WTC11 (cell line): Measurements from ENCODE around the gene RAB25. TPM values are rescaled to one million over a fixed set of nuclear protein-coding genes. Genes with fewer than 3 reads are reported as not detected.
"Not testable (repeated sequence)": the region's sequence is repeated elsewhere in the genome, so short reads cannot be mapped to it uniquely, and the experiment has no call there.

Source experiments
- ATAC-seq: fragments of 200-7000 bp; cut with Tn5 transposase; 2 replicates; pipeline ENCODE4 v1.10.0; 2021; ENCODE audit warnings: mild to moderate bottlenecking, moderate library complexity
- CTCF ChIA-PET: fragments of 300-600 bp; sonication (Branson Sonifier 250); formaldehyde crosslinking; loops from one replicate; lab custom pipeline; 2021; ENCODE audit warnings: antibody characterized with exemption; lab: Charles Lee
- POLR2A ChIA-PET: fragments of 350-600 bp; sonication (Branson Sonifier 250); formaldehyde crosslinking; loops from one replicate; lab custom pipeline; 2021; ENCODE audit warnings: antibody characterized with exemption; lab: Charles Lee
- DNase-seq: peaks from one replicate; pipeline ENCODE4 v3.0.0; 2021; ENCODE audit warnings: low spot score
- H3K27ac Mint-ChIP-seq: 2 replicates; pipeline ENCODE4 v1.8.0; 2021; ENCODE audit warnings: mixed read lengths
- H3K27me3 Mint-ChIP-seq: 2 replicates; pipeline ENCODE4 v1.8.0; 2021; ENCODE audit warnings: low read depth, mild to moderate bottlenecking, moderate library complexity, mixed read lengths
- H3K36me3 Mint-ChIP-seq: 2 replicates; pipeline ENCODE4 v1.8.0; 2021; ENCODE audit warnings: mixed read lengths
- H3K4me1 Mint-ChIP-seq: 2 replicates; pipeline ENCODE4 v1.8.0; 2022; ENCODE audit warnings: mixed read lengths
- H3K4me3 Mint-ChIP-seq: 2 replicates; pipeline ENCODE4 v1.8.0; 2021; ENCODE audit warnings: mild to moderate bottlenecking, moderate library complexity, mixed read lengths
- H3K9me3 Mint-ChIP-seq: 2 replicates; pipeline ENCODE4 v1.8.0; 2021; ENCODE audit warnings: mixed read lengths
- CBFB ChIP-seq: sonication (generic); formaldehyde crosslinking; IDR thresholded peaks from 2 replicates; pipeline ENCODE4 v1.8.1; 2022; ENCODE audit warnings: mild to moderate bottlenecking, low read depth, missing genetic modification reagents
- ESRRA ChIP-seq: sonication (generic); formaldehyde crosslinking; IDR thresholded peaks from 2 replicates; pipeline ENCODE4 v1.8.1; 2022; ENCODE audit warnings: mild to moderate bottlenecking, missing genetic modification reagents, borderline replicate concordance
- ETV6 ChIP-seq: sonication (generic); formaldehyde crosslinking; IDR thresholded peaks from 2 replicates; pipeline ENCODE4 v1.8.1; 2022; ENCODE audit warnings: mild to moderate bottlenecking, missing genetic modification reagents
- JAZF1 ChIP-seq: fragments of 250-450 bp; sonication (Bioruptor Pico); IDR thresholded peaks from 2 replicates; pipeline ENCODE4 v1.9.0; 2021; ENCODE audit warnings: moderate library complexity, mild to moderate bottlenecking, inconsistent platforms
- JUN ChIP-seq: sonication (generic); formaldehyde crosslinking; IDR thresholded peaks from 2 replicates; pipeline ENCODE4 v1.8.0; 2023; ENCODE audit warnings: mild to moderate bottlenecking, missing genetic modification reagents
- NFATC4 ChIP-seq: fragments of 250-450 bp; sonication (Bioruptor Pico); IDR thresholded peaks from 2 replicates; pipeline ENCODE4 v1.9.0; 2021; ENCODE audit warnings: mild to moderate bottlenecking
- NFE2L1 ChIP-seq: sonication (generic); formaldehyde crosslinking; IDR thresholded peaks from 2 replicates; pipeline ENCODE4 v1.8.1; 2023; ENCODE audit warnings: missing genetic modification reagents
- NR1H2 ChIP-seq: sonication (generic); formaldehyde crosslinking; IDR thresholded peaks from 2 replicates; pipeline ENCODE4 v1.9.0; 2021; ENCODE audit warnings: mild to moderate bottlenecking, moderate library complexity, missing genetic modification reagents
- OVOL2 ChIP-seq: fragments of 250-450 bp; sonication (Bioruptor Pico); IDR thresholded peaks from 2 replicates; pipeline ENCODE4 v1.9.0; 2021; ENCODE audit warnings: mild to moderate bottlenecking, borderline replicate concordance
- SMAD3 ChIP-seq: sonication (generic); formaldehyde crosslinking; IDR thresholded peaks from 2 replicates; pipeline ENCODE4 v1.8.0; 2022; ENCODE audit warnings: missing genetic modification reagents, mild to moderate bottlenecking, borderline replicate concordance
- SMAD4 ChIP-seq: sonication (generic); formaldehyde crosslinking; IDR thresholded peaks from 2 replicates; pipeline ENCODE4 v1.8.0; 2022; ENCODE audit warnings: mild to moderate bottlenecking, missing genetic modification reagents
- SOX15 ChIP-seq: fragments of 250-450 bp; sonication (Bioruptor Pico); IDR thresholded peaks from 2 replicates; pipeline ENCODE4 v1.9.0; 2021; ENCODE audit warnings: mild to moderate bottlenecking
- TCF7 ChIP-seq: sonication (generic); formaldehyde crosslinking; IDR thresholded peaks from 2 replicates; pipeline ENCODE4 v1.8.0; 2022; ENCODE audit warnings: mild to moderate bottlenecking, low read depth, missing genetic modification reagents, moderate library complexity
- ZNF138 ChIP-seq: sonication (generic); formaldehyde crosslinking; conservative IDR thresholded peaks from 2 replicates; pipeline ENCODE4 v1.8.1; 2022; ENCODE audit warnings: mild to moderate bottlenecking, moderate library complexity, missing genetic modification reagents
- ZNF232 ChIP-seq: sonication (generic); formaldehyde crosslinking; IDR thresholded peaks from 2 replicates; pipeline ENCODE4 v1.8.0; 2022; ENCODE audit warnings: mild to moderate bottlenecking, missing genetic modification reagents
- ZNF416 ChIP-seq: fragments of 250-450 bp; sonication (Bioruptor Pico); IDR thresholded peaks from 2 replicates; pipeline ENCODE4 v1.9.0; 2021; ENCODE audit warnings: mild to moderate bottlenecking, inconsistent platforms
- total RNA-seq: library from RNA; stranded (reverse); gene quantifications from 3 replicates; pipeline ENCODE4 v1.2.3, GENCODE V29; 2021
- TF ChIP-seq, protein P1 (sequence below): sonication (generic); formaldehyde crosslinking; IDR thresholded peaks from 2 replicates; pipeline ENCODE4 v1.8.1; 2023; ENCODE audit warnings: mild to moderate bottlenecking, moderate library complexity, missing genetic modification reagents
- TF ChIP-seq, protein P2 (sequence below): sonication (generic); formaldehyde crosslinking; IDR thresholded peaks from 2 replicates; pipeline ENCODE4 v1.8.1; 2023; ENCODE audit warnings: mild to moderate bottlenecking, missing genetic modification reagents, borderline replicate concordance
- TF ChIP-seq, protein P3 (sequence below): sonication (generic); formaldehyde crosslinking; IDR thresholded peaks from 2 replicates; pipeline ENCODE4 v1.8.1; 2022; ENCODE audit warnings: mild to moderate bottlenecking, moderate library complexity, missing genetic modification reagents
- TF ChIP-seq, protein P4 (sequence below): sonication (generic); formaldehyde crosslinking; IDR thresholded peaks from 2 replicates; pipeline ENCODE4 v1.8.1; 2022; ENCODE audit warnings: missing genetic modification reagents, borderline replicate concordance
- TF ChIP-seq, protein P5 (sequence below): sonication (generic); formaldehyde crosslinking; IDR thresholded peaks from 2 replicates; pipeline ENCODE4 v1.8.0; 2022; ENCODE audit warnings: mild to moderate bottlenecking, missing genetic modification reagents
- TF ChIP-seq, protein P6 (sequence below): fragments of 250-450 bp; sonication (Bioruptor Pico); IDR thresholded peaks from 2 replicates; pipeline ENCODE4 v2.1.2; 2022; ENCODE audit warnings: mild to moderate bottlenecking, moderate library complexity

The RAB25 gene
- total RNA-seq, 1 experiment from 2014 or later, result 61.9 TPM

DNA sequence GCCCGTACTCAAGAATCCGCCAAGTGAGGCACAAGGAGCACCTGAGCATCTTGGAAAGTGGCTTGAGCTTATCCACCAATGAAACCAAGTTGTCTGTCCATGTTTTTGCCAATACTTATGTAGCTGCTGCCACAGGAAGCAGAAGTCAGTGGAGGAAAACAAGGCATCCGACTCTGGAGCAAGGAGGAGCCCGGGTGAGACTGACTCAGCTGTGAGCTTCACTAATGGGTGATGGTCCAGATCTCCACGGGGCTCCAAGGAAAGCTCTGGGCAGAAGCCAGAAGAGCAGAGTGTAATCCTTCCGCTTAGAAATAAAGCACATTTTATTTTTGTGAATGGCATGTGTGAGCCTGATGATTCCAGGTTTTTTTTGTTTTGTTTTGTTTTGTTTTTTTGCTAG, 27.9 kb upstream of the RAB25 start:
- no peak overlapping the region for H3K27ac Mint-ChIP-seq
- no peak for TF ChIP-seq JUN
- TF ChIP-seq, protein P1, sequence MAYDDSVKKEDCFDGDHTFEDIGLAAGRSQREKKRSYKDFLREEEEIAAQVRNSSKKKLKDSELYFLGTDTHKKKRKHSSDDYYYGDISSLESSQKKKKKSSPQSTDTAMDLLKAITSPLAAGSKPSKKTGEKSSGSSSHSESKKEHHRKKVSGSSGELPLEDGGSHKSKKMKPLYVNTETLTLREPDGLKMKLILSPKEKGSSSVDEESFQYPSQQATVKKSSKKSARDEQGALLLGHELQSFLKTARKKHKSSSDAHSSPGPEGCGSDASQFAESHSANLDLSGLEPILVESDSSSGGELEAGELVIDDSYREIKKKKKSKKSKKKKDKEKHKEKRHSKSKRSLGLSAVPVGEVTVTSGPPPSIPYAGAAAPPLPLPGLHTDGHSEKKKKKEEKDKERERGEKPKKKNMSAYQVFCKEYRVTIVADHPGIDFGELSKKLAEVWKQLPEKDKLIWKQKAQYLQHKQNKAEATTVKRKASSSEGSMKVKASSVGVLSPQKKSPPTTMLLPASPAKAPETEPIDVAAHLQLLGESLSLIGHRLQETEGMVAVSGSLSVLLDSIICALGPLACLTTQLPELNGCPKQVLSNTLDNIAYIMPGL (CRISPR knock-in tag), result no peak
- TF ChIP-seq ZNF232 (CRISPR knock-in tag), result no peak
- no peak for TF ChIP-seq NFE2L1 (CRISPR knock-in tag)
- TF ChIP-seq OVOL2 (CRISPR knock-in tag), result no peak
- TF ChIP-seq, protein P2, sequence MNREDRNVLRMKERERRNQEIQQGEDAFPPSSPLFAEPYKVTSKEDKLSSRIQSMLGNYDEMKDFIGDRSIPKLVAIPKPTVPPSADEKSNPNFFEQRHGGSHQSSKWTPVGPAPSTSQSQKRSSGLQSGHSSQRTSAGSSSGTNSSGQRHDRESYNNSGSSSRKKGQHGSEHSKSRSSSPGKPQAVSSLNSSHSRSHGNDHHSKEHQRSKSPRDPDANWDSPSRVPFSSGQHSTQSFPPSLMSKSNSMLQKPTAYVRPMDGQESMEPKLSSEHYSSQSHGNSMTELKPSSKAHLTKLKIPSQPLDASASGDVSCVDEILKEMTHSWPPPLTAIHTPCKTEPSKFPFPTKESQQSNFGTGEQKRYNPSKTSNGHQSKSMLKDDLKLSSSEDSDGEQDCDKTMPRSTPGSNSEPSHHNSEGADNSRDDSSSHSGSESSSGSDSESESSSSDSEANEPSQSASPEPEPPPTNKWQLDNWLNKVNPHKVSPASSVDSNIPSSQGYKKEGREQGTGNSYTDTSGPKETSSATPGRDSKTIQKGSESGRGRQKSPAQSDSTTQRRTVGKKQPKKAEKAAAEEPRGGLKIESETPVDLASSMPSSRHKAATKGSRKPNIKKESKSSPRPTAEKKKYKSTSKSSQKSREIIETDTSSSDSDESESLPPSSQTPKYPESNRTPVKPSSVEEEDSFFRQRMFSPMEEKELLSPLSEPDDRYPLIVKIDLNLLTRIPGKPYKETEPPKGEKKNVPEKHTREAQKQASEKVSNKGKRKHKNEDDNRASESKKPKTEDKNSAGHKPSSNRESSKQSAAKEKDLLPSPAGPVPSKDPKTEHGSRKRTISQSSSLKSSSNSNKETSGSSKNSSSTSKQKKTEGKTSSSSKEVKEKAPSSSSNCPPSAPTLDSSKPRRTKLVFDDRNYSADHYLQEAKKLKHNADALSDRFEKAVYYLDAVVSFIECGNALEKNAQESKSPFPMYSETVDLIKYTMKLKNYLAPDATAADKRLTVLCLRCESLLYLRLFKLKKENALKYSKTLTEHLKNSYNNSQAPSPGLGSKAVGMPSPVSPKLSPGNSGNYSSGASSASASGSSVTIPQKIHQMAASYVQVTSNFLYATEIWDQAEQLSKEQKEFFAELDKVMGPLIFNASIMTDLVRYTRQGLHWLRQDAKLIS (CRISPR knock-in tag), result no peak
- TF ChIP-seq ZNF138, result no peak
- no peak for TF ChIP-seq CBFB
- TF ChIP-seq ETV6, result no peak
- no peak for TF ChIP-seq JAZF1
- TF ChIP-seq SMAD3 (CRISPR knock-in tag), result no peak
- TF ChIP-seq ZNF416 (CRISPR knock-in tag), result no peak
- no peak for TF ChIP-seq SOX15 (CRISPR knock-in tag)
- no peak for TF ChIP-seq ESRRA (CRISPR knock-in tag)
- TF ChIP-seq, all 79 proteins: peak for 0
- Mint-ChIP-seq H3K36me3 (peaks cover 7% of the 10 kb centered on the region), H3K4me1 (no peaks in the 10 kb centered on the region), H3K4me3 (no peak overlapping the region), H3K27me3 (no peaks in the 10 kb centered on the region), H3K9me3 (no peaks in the 10 kb centered on the region)
- ChIA-PET CTCF (interaction anchor here (0.6 to 5.2 kb wide), 4 partner anchors 10 to 184 kb away, joined by 3 to 36 read pairs (median 3); no protein-coding TSS in a partner anchor), POLR2A (interaction anchor here (0.7 to 1.1 kb wide), 2 partner anchors 28 to 51 kb away, joined by 4 read pairs; partner anchors contain the start of gene RAB25)
- DNase-seq (no peak), ATAC-seq (no peak)

DNA sequence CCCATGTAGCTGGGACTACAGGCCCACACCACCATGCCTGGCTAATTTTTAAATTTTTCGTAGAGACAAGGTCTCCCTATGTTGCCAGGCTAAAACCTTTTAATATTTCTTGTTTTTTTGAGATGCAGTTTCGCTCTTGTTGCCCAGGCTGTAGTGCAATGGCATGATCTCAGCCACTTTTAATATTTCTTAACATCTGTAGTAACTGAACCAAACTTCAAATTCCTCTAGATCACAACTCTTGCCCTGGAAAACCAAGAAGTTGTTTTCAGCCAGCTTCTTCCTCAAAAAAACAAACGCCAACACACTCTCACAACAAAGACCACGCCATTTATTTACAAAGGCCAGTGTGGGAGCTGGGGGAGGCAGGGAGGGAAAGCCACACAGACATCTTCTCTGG, 26.0 kb upstream of the RAB25 start:
- H3K4me3 Mint-ChIP-seq, CTCF ChIA-PET, H3K27me3 Mint-ChIP-seq, POLR2A ChIA-PET, DNase-seq, H3K27ac Mint-ChIP-seq, ATAC-seq, H3K9me3 Mint-ChIP-seq, H3K4me1 Mint-ChIP-seq: not testable (repeated sequence)
- peaks cover 13% of the 10 kb centered on the region for H3K36me3 Mint-ChIP-seq

DNA sequence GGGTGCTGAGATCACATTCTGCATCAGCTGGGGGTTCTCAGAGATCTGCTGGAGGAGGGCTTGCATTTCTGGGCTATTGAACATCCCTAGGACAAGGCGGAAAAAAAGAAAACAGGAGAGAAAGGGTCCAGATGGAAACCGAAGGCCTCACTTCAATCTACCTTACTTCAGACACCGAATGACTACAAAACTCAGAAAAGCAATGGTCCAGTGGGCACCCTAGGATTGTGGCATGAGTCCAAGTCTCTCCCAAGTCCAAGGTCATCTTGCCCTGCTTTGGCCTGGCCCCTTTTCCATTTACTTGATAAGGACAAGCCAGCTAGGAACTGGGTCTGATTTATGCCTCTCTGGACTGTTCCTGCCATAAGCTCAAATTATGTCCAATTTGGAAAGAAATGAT, 18.1 kb upstream of the RAB25 start:
- ChIA-PET CTCF (interaction anchor here (0.5 to 1.3 kb wide), 2 partner anchors 9 to 53 kb away, joined by 3 read pairs; no protein-coding TSS in a partner anchor), POLR2A (no interaction called here)
- Mint-ChIP-seq H3K4me3 (no peak overlapping the region), H3K27me3 (no peaks in the 10 kb centered on the region), H3K9me3 (no peaks in the 10 kb centered on the region), H3K36me3 (peaks cover 30% of the 10 kb centered on the region), H3K27ac (no peak overlapping the region), H3K4me1 (no peaks in the 10 kb centered on the region)
- DNase-seq (no peak), ATAC-seq (no peak)
- no peak for TF ChIP-seq SMAD3 (CRISPR knock-in tag)
- TF ChIP-seq, protein P3, sequence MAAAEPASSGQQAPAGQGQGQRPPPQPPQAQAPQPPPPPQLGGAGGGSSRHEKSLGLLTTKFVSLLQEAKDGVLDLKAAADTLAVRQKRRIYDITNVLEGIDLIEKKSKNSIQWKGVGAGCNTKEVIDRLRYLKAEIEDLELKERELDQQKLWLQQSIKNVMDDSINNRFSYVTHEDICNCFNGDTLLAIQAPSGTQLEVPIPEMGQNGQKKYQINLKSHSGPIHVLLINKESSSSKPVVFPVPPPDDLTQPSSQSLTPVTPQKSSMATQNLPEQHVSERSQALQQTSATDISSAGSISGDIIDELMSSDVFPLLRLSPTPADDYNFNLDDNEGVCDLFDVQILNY (CRISPR knock-in tag), result no peak
- no peak for TF ChIP-seq TCF7 (CRISPR knock-in tag)
- TF ChIP-seq SMAD4 (CRISPR knock-in tag), result no peak
- TF ChIP-seq, protein P4, sequence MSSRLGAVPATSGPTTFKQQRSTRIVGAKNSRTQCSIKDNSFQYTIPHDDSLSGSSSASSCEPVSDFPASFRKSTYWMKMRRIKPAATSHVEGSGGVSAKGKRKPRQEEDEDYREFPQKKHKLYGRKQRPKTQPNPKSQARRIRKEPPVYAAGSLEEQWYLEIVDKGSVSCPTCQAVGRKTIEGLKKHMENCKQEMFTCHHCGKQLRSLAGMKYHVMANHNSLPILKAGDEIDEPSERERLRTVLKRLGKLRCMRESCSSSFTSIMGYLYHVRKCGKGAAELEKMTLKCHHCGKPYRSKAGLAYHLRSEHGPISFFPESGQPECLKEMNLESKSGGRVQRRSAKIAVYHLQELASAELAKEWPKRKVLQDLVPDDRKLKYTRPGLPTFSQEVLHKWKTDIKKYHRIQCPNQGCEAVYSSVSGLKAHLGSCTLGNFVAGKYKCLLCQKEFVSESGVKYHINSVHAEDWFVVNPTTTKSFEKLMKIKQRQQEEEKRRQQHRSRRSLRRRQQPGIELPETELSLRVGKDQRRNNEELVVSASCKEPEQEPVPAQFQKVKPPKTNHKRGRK (CRISPR knock-in tag), result no peak
- TF ChIP-seq NR1H2 (CRISPR knock-in tag), result no peak
- TF ChIP-seq, protein P5, sequence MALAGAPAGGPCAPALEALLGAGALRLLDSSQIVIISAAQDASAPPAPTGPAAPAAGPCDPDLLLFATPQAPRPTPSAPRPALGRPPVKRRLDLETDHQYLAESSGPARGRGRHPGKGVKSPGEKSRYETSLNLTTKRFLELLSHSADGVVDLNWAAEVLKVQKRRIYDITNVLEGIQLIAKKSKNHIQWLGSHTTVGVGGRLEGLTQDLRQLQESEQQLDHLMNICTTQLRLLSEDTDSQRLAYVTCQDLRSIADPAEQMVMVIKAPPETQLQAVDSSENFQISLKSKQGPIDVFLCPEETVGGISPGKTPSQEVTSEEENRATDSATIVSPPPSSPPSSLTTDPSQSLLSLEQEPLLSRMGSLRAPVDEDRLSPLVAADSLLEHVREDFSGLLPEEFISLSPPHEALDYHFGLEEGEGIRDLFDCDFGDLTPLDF (CRISPR knock-in tag), result no peak
- TF ChIP-seq, protein P6, sequence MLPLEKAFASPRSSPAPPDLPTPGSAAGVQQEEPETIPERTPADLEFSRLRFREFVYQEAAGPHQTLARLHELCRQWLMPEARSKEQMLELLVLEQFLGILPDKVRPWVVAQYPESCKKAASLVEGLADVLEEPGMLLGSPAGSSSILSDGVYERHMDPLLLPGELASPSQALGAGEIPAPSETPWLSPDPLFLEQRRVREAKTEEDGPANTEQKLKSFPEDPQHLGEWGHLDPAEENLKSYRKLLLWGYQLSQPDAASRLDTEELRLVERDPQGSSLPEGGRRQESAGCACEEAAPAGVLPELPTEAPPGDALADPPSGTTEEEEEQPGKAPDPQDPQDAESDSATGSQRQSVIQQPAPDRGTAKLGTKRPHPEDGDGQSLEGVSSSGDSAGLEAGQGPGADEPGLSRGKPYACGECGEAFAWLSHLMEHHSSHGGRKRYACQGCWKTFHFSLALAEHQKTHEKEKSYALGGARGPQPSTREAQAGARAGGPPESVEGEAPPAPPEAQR (CRISPR knock-in tag), result no peak
- no peak for TF ChIP-seq NFATC4 (CRISPR knock-in tag)
